Adrenal gland (tissue), 12 donors: ENCODE data around the gene ZNF516. TPM values are rescaled to one million over a fixed set of nuclear protein-coding genes. Genes with fewer than 3 reads are reported as not detected.

Experiments used
- DNase-seq, 7 donors: peaks; one replicate each; pipeline ENCODE4 v3.0.0-alpha.2; 2019 to 2020
- H3K27ac ChIP-seq, 5 donors: fragments of 200-600 bp; sonication (generic) in 4 of 5; 1 replicate in 3 of 5; 2 replicates in 2 of 5; pipeline versions ENCODE4 v1.5.1 to v1.8.0; 2016 to 2020; ENCODE audit warnings: mild to moderate bottlenecking in 1 of 5
- H3K27me3 ChIP-seq: fragments of 200-600 bp; 2 replicates; pipeline ENCODE4 v1.8.0; 2021
- H3K36me3 ChIP-seq, 2 donors: fragments of 200-600 bp; replicated peaks in 1 of 2; 1 replicate in 1 of 2; 2 replicates in 1 of 2; pipeline versions ENCODE4 v1.5.1 to v1.8.0; 2018 to 2022
- H3K4me1 ChIP-seq, 2 donors: fragments of 200-600 bp; replicated peaks in 1 of 2; 1 replicate in 1 of 2; 2 replicates in 1 of 2; pipeline versions ENCODE4 v1.5.1 to v1.8.0; 2018 to 2021
- H3K4me3 ChIP-seq, 4 donors: fragments of 200-600 bp; sonication (generic) in 3 of 4; one replicate each; pipeline ENCODE4 v1.5.1; 2016 to 2018
- H3K9me3 ChIP-seq, 3 donors: fragments of 200-600 bp; sonication (generic) in 1 of 3; replicated peaks in 1 of 3; 1 replicate in 2 of 3; 2 replicates in 1 of 3; pipeline versions ENCODE4 v1.5.1 to v1.8.0; 2016 to 2021
- POLR2A ChIP-seq, 2 donors: fragments of 450-650 bp; IDR thresholded peaks; one replicate each; pipeline ENCODE4 v1.6.1; 2017; ENCODE audit warnings: antibody characterized with exemption in 2 of 2, mild to moderate bottlenecking in 2 of 2, moderate library complexity in 1 of 2
- WGBS, 4 donors: extraction: QIAGEN DNeasy Blood & Tissue Kit in 2 of 4; methylation state at CpG; one replicate each; pipeline versions ENCODE4 v1.1.5 to v1.1.7; 2013 to 2017; 5-methylcytosine and 5-hydroxymethylcytosine counted together
- intact Hi-C, 2 donors: fragments of 100-400 bp; cut with DNase I; formaldehyde crosslinking; loops; one replicate each; pipeline versions ENCODE4 v1.14.1 to v1.15.0; 2022 to 2023
- polyA plus RNA-seq, 3 donors: library from polyadenylated mRNA; stranded (reverse); fragments of 200-250 nt in 2 of 3; fragments of 350-450 nt in 1 of 3; fragmentation: Illumina TruSeq in 1 of 3; extraction: RNeasy Lipid Tissue Mini Kit (QIAGEN cat#74804) in 1 of 3; gene quantifications; one replicate each; pipeline ENCODE4 v1.2.3, GENCODE V29; 2013 to 2014
- total RNA-seq, 9 donors: library from RNA; depleted of rRNA in 4 of 9; stranded (reverse); fragments of >200 nt in 4 of 9; fragments of 120-200 nt in 1 of 9; fragmentation: NEBNext Ultra II Directional in 1 of 9; extraction: Animal tissue kit (Norgen Biotek cat#: 25700) in 1 of 9; gene quantifications; one replicate each; pipeline versions ENCODE4 v1.1.0 to v1.2.4, GENCODE V29; 2013 to 2023
- TF ChIP-seq, protein P1 (sequence below), 6 experiments: fragments of 450-650 bp in 4 of 6; fragments of 200-600 bp in 2 of 6; sonication (generic) in 1 of 6; IDR thresholded peaks; 1 replicate in 5 of 6; 2 replicates in 1 of 6; pipeline versions ENCODE4 v1.5.1 to v1.8.0; 2016 to 2021; ENCODE audit warnings: antibody characterized with exemption in 6 of 6, mild to moderate bottlenecking in 2 of 6, moderate library complexity in 1 of 6
- donor health status: healthy with polysubstance abuse.
- donor health status: Bipolar disorder and iron deficiency.
- donor health status: DM: yes; HTN: yes; CAD: no.
- donor health status: DM: no; HTN: no; CAD: no.
- donor health status: DM: no; HTN: no; CAD: no.
- donor health status: DM: yes; HTN: yes; CAD: no.

The ZNF516 gene
- total and polyA plus RNA-seq, 12 donors, result 8.6 to 60.1 (median 31.0) TPM

DNA sequence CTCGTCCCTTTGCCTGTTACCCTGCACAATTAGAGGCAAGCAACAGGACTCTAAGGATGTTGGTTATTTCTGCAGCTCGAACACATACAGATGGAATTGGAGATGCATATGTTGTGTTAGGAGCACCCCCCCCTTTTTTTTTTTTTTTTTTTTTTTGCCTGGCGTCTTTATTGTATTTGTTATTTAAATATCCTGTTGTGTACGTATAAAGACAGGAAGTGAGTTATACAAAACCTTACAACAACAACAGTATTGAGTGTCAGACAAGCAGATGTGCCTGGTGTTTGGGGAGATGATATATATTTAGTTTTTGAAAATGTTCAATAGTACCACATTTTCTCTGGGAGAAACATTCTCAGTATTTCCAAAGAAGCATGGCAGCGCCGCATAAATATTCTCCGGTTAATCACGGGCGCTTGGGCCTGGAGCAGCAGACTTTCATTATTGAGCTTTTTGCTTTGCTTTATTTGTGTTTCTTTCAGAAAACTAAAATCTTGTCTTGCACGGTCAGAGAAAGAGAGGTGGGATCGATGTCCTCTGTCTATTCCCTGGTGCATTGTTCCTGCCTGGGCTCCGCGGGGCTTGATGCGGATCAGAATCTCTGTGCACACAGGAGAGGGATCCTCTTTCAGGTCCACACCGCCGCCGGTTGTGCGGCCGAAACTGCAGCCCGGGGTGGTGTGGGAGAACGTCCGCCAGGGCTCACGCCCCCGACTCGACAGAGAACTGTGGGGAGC is 23.2 kb upstream of the ZNF516 start:
- Histone ChIP-seq H3K4me3 (peak overlapping the region in 3 of 4 donors; percentile 12 to 54 (median 45)), H3K4me1 (peaks cover 6 to 12% of the 10 kb centered on the region in 2 donors), H3K9me3 (no peaks in the 10 kb centered on the region), H3K27ac (peak overlapping the region; percentile 10 to 84 (median 73)), H3K36me3 (no peaks in the 10 kb centered on the region), H3K27me3 (no peaks in the 10 kb centered on the region)
- peak in 1 of 2 donors; percentile 21 for TF ChIP-seq POLR2A (IDR thresholded peaks at IDR 0.05)
- TF ChIP-seq, protein P1, sequence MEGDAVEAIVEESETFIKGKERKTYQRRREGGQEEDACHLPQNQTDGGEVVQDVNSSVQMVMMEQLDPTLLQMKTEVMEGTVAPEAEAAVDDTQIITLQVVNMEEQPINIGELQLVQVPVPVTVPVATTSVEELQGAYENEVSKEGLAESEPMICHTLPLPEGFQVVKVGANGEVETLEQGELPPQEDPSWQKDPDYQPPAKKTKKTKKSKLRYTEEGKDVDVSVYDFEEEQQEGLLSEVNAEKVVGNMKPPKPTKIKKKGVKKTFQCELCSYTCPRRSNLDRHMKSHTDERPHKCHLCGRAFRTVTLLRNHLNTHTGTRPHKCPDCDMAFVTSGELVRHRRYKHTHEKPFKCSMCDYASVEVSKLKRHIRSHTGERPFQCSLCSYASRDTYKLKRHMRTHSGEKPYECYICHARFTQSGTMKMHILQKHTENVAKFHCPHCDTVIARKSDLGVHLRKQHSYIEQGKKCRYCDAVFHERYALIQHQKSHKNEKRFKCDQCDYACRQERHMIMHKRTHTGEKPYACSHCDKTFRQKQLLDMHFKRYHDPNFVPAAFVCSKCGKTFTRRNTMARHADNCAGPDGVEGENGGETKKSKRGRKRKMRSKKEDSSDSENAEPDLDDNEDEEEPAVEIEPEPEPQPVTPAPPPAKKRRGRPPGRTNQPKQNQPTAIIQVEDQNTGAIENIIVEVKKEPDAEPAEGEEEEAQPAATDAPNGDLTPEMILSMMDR (IDR thresholded peaks at IDR 0.05), result peak in 1 of 6 experiments; percentile 11
- intact Hi-C loops, result loop anchor here in 1 of 2 donors (10.0 kb wide), 1 partner anchor 107 kb away; no protein-coding TSS in a partner anchor
- peak; percentile 57 to 74 (median 67) for DNase-seq
- WGBS, 4 donors, result 7 to 18% (median 10%) methylated on average over 25 of the region's 25 CpGs

DNA sequence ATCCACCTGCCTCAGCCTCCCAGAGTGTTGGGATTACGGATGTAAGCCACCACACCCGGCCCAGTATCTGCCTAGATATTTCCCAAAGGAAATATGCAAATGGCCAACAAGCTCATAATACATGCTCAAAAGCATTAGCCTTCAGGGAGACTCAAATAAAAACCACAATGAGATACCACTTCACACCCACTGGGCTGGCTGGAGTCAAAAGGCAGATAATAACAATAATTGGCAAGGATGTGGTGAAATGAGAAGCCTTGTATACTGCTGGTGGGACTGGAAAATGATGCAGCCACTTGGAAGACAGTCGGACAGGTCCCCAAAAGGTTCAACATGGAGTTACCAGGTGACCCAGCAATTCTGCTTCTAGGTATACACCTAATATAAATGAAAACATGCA is 20.5 kb upstream of the ZNF516 start:
- no peaks in the 10 kb centered on the region for H3K36me3 ChIP-seq
- no peak overlapping the region for H3K4me3 ChIP-seq
- peaks cover 0 to 12% of the 10 kb centered on the region in 2 donors for H3K4me1 ChIP-seq
- no peaks in the 10 kb centered on the region for H3K27me3 ChIP-seq
- DNase-seq, result no peak
- WGBS, 4 donors, result 85 to 97% (median 91%) methylated on average over 3 of the region's 3 CpGs
- no peak for TF ChIP-seq POLR2A (IDR thresholded peaks at IDR 0.05)
- TF ChIP-seq, protein P1 (IDR thresholded peaks at IDR 0.05), result no peak
- H3K9me3 ChIP-seq, result no peaks in the 10 kb centered on the region
- H3K27ac ChIP-seq, result no peak overlapping the region
- intact Hi-C loops, result loop anchor here in 1 of 2 donors (10.0 kb wide), 1 partner anchor 109 kb away; no protein-coding TSS in a partner anchor

DNA sequence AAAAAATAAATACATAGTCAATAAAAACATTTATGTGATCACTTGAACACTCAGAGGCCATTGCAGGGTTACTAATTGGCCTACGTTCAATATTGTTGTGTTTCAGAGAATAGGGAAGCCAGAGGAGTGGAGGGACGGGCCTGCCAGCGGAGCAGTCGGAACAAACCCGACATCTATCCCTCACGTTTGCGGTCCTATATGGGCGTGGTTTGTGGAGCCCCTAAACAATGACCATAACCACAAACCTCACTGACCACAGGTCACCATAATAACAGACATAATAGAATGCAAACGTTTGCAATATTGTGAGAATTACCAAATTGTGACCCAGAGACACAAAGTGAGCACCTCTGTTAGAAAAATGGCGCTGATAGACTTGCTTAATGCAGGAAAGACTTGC is 19.5 kb upstream of the ZNF516 start:
- Histone ChIP-seq H3K4me1 (peaks cover 0 to 12% of the 10 kb centered on the region in 2 donors), H3K36me3 (no peaks in the 10 kb centered on the region), H3K27ac (no peak overlapping the region), H3K27me3 (no peaks in the 10 kb centered on the region), H3K9me3 (no peaks in the 10 kb centered on the region), H3K4me3 (no peak overlapping the region)
- intact Hi-C loops, result loop anchor here in 1 of 2 donors (10.0 kb wide), 1 partner anchor 110 kb away; no protein-coding TSS in a partner anchor
- 78 to 84% (median 81%) methylated on average over 10 of the region's 10 CpGs for WGBS, 4 donors
- no peak for TF ChIP-seq POLR2A (IDR thresholded peaks at IDR 0.05)
- TF ChIP-seq, protein P1 (IDR thresholded peaks at IDR 0.05), result no peak
- DNase-seq, result no peak

DNA sequence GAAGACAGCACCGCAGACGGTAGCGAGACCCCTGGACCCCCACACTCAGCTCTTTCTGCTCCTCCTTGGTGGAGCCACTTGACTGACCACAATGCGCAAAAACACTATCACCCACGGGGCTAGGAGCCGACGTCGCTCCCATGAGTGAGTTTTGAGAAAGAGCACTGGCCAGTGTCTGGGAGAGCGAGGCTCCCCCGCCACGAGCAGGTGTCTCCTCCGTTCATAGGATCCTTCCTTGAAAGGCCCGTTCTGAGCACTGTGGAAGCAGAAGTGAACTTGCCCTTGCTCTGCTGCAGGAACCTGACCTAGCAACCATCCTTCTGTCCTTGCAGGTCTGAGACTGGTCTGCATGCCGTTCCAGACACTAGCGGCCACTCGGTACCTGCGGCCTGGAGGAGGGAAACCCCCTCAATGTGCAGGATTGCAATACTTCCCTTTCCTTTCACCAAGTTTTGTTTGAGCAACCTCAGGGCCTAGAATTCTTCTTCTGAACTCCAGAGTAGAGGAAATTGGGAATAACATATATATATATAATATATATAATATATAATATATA is 12.9 kb upstream of the ZNF516 start:
- Histone ChIP-seq H3K4me3 (no peak overlapping the region), H3K27ac (no peak overlapping the region), H3K27me3 (no peaks in the 10 kb centered on the region), H3K36me3 (no peaks in the 10 kb centered on the region), H3K9me3 (no peaks in the 10 kb centered on the region), H3K4me1 (no peaks in the 10 kb centered on the region)
- WGBS, 4 donors, result 86 to 93% (median 92%) methylated on average over 17 of the region's 17 CpGs
- intact Hi-C loops, result no loop called here
- TF ChIP-seq POLR2A (IDR thresholded peaks at IDR 0.05), result no peak
- DNase-seq, result no peak
